ENCODE results near the gene VENTX.
"Not testable (repeated sequence)": the region's sequence is repeated elsewhere in the genome, so short reads cannot be mapped to it uniquely, and the experiment has no call there.

The VENTX gene

GRCh38 chr10:133260895-133261725, 23.5 kb downstream of the VENTX start:
- H3K27me3 ChIP-seq (ENCODE audit: control insufficient read depth in 1 of 2, insufficient read depth in 2 of 2, low read length in 2 of 2) = no peaks in the 10 kb centered on the region
- H3K4me1 ChIP-seq (ENCODE audit: control insufficient read depth, insufficient read depth, low read length) = peaks cover 31% of the 10 kb centered on the region
- peak overlapping the region; percentile 55 for H3K27ac ChIP-seq (ENCODE audit: low read length)
- H3K9ac ChIP-seq (ENCODE audit: low read length in 2 of 2) = peak overlapping the region; percentile 11 to 58
- H3K9me3 ChIP-seq (ENCODE audit: control insufficient read depth in 2 of 2, low read length in 2 of 2) = no peaks in the 10 kb centered on the region
- H3K4me3 ChIP-seq (ENCODE audit: low read length in 2 of 2) = peak overlapping the region; percentile 65 to 75
- H3K36me3 ChIP-seq (ENCODE audit: control insufficient read depth in 2 of 2, insufficient read depth in 2 of 2, low read length in 2 of 2) = no peaks in the 10 kb centered on the region

GRCh38 chr10:133261726-133262325, 24.2 kb downstream of the VENTX start:
- Histone ChIP-seq H3K27ac (ENCODE audit: low read length) (peak overlapping the region; percentile 55), H3K4me1 (ENCODE audit: control insufficient read depth, insufficient read depth, low read length) (peaks cover 31% of the 10 kb centered on the region), H3K9ac (ENCODE audit: low read length in 2 of 2) (peak overlapping the region in 1 of 2 donors; percentile 11), H3K9me3 (ENCODE audit: control insufficient read depth in 2 of 2, low read length in 2 of 2) (no peaks in the 10 kb centered on the region), H3K36me3 (ENCODE audit: control insufficient read depth in 2 of 2, insufficient read depth in 2 of 2, low read length in 2 of 2) (no peaks in the 10 kb centered on the region), H3K27me3 (ENCODE audit: control insufficient read depth in 1 of 2, insufficient read depth in 2 of 2, low read length in 2 of 2) (no peaks in the 10 kb centered on the region), H3K4me3 (ENCODE audit: low read length in 2 of 2) (peak overlapping the region; percentile 65 to 75)

GRCh38 chr10:133262696-133263095, 25.0 kb downstream of the VENTX start:
- no peaks in the 10 kb centered on the region for H3K36me3 ChIP-seq (ENCODE audit: control insufficient read depth in 2 of 2, insufficient read depth in 2 of 2, low read length in 2 of 2)
- no peak overlapping the region for H3K27ac ChIP-seq (ENCODE audit: low read length)
- no peaks in the 10 kb centered on the region for H3K9me3 ChIP-seq (ENCODE audit: control insufficient read depth in 2 of 2, low read length in 2 of 2)
- H3K27me3 ChIP-seq (ENCODE audit: control insufficient read depth in 1 of 2, insufficient read depth in 2 of 2, low read length in 2 of 2) = no peaks in the 10 kb centered on the region
- H3K9ac ChIP-seq (ENCODE audit: low read length in 2 of 2) = no peak overlapping the region
- H3K4me3 ChIP-seq (ENCODE audit: low read length in 2 of 2) = peak overlapping the region in 1 of 2 donors; percentile 69
- peaks cover 29% of the 10 kb centered on the region for H3K4me1 ChIP-seq (ENCODE audit: control insufficient read depth, insufficient read depth, low read length)

GRCh38 chr10:133263674-133264073, 26.0 kb downstream of the VENTX start:
- Histone ChIP-seq H3K36me3 (ENCODE audit: control insufficient read depth in 2 of 2, insufficient read depth in 2 of 2, low read length in 2 of 2) (no peaks in the 10 kb centered on the region), H3K4me1 (ENCODE audit: control insufficient read depth, insufficient read depth, low read length) (peaks cover 26% of the 10 kb centered on the region), H3K9me3 (ENCODE audit: control insufficient read depth in 2 of 2, low read length in 2 of 2) (no peaks in the 10 kb centered on the region), H3K4me3 (ENCODE audit: low read length in 2 of 2) (no peak overlapping the region), H3K27me3 (ENCODE audit: control insufficient read depth in 1 of 2, insufficient read depth in 2 of 2, low read length in 2 of 2) (no peaks in the 10 kb centered on the region), H3K9ac (ENCODE audit: low read length in 2 of 2) (no peak overlapping the region), H3K27ac (ENCODE audit: low read length) (no peak overlapping the region)

- Histone ChIP-seq H3K4me3 (ENCODE audit: low read length in 2 of 2) (no peak overlapping the region), H3K27me3 (ENCODE audit: control insufficient read depth in 1 of 2, insufficient read depth in 2 of 2, low read length in 2 of 2) (no peaks in the 10 kb centered on the region), H3K36me3 (ENCODE audit: control insufficient read depth in 2 of 2, insufficient read depth in 2 of 2, low read length in 2 of 2) (no peaks in the 10 kb centered on the region), H3K27ac (ENCODE audit: low read length) (no peak overlapping the region), H3K9ac (ENCODE audit: low read length in 2 of 2) (no peak overlapping the region), H3K9me3 (ENCODE audit: control insufficient read depth in 2 of 2, low read length in 2 of 2) (no peaks in the 10 kb centered on the region), H3K4me1 (ENCODE audit: control insufficient read depth, insufficient read depth, low read length) (peaks cover 22% of the 10 kb centered on the region)
These were observed 26.8 kb downstream of the VENTX start for GRCh38 chr10:133264461-133264860.

- H3K27ac ChIP-seq (ENCODE audit: low read length); H3K9me3 ChIP-seq (ENCODE audit: control insufficient read depth in 2 of 2, low read length in 2 of 2); H3K9ac ChIP-seq (ENCODE audit: low read length in 2 of 2); H3K27me3 ChIP-seq (ENCODE audit: control insufficient read depth in 1 of 2, insufficient read depth in 2 of 2, low read length in 2 of 2); H3K4me3 ChIP-seq (ENCODE audit: low read length in 2 of 2); H3K36me3 ChIP-seq (ENCODE audit: control insufficient read depth in 2 of 2, insufficient read depth in 2 of 2, low read length in 2 of 2): not testable (repeated sequence)
- H3K4me1 ChIP-seq (ENCODE audit: control insufficient read depth, insufficient read depth, low read length) = peaks cover 17% of the 10 kb centered on the region
These were observed 27.4 kb downstream of the VENTX start for GRCh38 chr10:133265052-133265451.

GRCh38 chr10:133266056-133266795, 28.6 kb downstream of the VENTX start:
- H3K9me3 ChIP-seq (ENCODE audit: control insufficient read depth in 2 of 2, low read length in 2 of 2) = no peaks in the 10 kb centered on the region
- no peak overlapping the region for H3K4me3 ChIP-seq (ENCODE audit: low read length in 2 of 2)
- H3K36me3 ChIP-seq (ENCODE audit: control insufficient read depth in 2 of 2, insufficient read depth in 2 of 2, low read length in 2 of 2) = no peaks in the 10 kb centered on the region
- H3K9ac ChIP-seq (ENCODE audit: low read length in 2 of 2) = no peak overlapping the region
- peaks cover 12% of the 10 kb centered on the region for H3K4me1 ChIP-seq (ENCODE audit: control insufficient read depth, insufficient read depth, low read length)
- H3K27ac ChIP-seq (ENCODE audit: low read length) = no peak overlapping the region
- no peaks in the 10 kb centered on the region for H3K27me3 ChIP-seq (ENCODE audit: control insufficient read depth in 1 of 2, insufficient read depth in 2 of 2, low read length in 2 of 2)

GRCh38 chr10:133267293-133267692, 29.6 kb downstream of the VENTX start:
- H3K9me3 ChIP-seq (ENCODE audit: control insufficient read depth in 2 of 2, low read length in 2 of 2) = no peaks in the 10 kb centered on the region
- H3K4me1 ChIP-seq (ENCODE audit: control insufficient read depth, insufficient read depth, low read length) = peaks cover 7% of the 10 kb centered on the region
- no peak overlapping the region for H3K9ac ChIP-seq (ENCODE audit: low read length in 2 of 2)
- H3K27ac ChIP-seq (ENCODE audit: low read length) = no peak overlapping the region
- no peaks in the 10 kb centered on the region for H3K27me3 ChIP-seq (ENCODE audit: control insufficient read depth in 1 of 2, insufficient read depth in 2 of 2, low read length in 2 of 2)
- no peak overlapping the region for H3K4me3 ChIP-seq (ENCODE audit: low read length in 2 of 2)
- H3K36me3 ChIP-seq (ENCODE audit: control insufficient read depth in 2 of 2, insufficient read depth in 2 of 2, low read length in 2 of 2) = no peaks in the 10 kb centered on the region

- no peaks in the 10 kb centered on the region for H3K27me3 ChIP-seq (ENCODE audit: control insufficient read depth in 1 of 2, insufficient read depth in 2 of 2, low read length in 2 of 2)
- H3K9ac ChIP-seq (ENCODE audit: low read length in 2 of 2) = no peak overlapping the region
- H3K27ac ChIP-seq (ENCODE audit: low read length) = no peak overlapping the region
- H3K4me1 ChIP-seq (ENCODE audit: control insufficient read depth, insufficient read depth, low read length) = peaks cover 2% of the 10 kb centered on the region
- H3K36me3 ChIP-seq (ENCODE audit: control insufficient read depth in 2 of 2, insufficient read depth in 2 of 2, low read length in 2 of 2) = no peaks in the 10 kb centered on the region
- H3K4me3 ChIP-seq (ENCODE audit: low read length in 2 of 2) = no peak overlapping the region
- H3K9me3 ChIP-seq (ENCODE audit: control insufficient read depth in 2 of 2, low read length in 2 of 2) = no peaks in the 10 kb centered on the region
These were observed 30.2 kb downstream of the VENTX start for GRCh38 chr10:133267829-133268228.

- Histone ChIP-seq H3K27ac (ENCODE audit: low read length) (no peak overlapping the region), H3K9ac (ENCODE audit: low read length in 2 of 2) (no peak overlapping the region), H3K9me3 (ENCODE audit: control insufficient read depth in 2 of 2, low read length in 2 of 2) (no peaks in the 10 kb centered on the region), H3K4me3 (ENCODE audit: low read length in 2 of 2) (no peak overlapping the region), H3K36me3 (ENCODE audit: control insufficient read depth in 2 of 2, insufficient read depth in 2 of 2, low read length in 2 of 2) (no peaks in the 10 kb centered on the region), H3K4me1 (ENCODE audit: control insufficient read depth, insufficient read depth, low read length) (peaks cover 2% of the 10 kb centered on the region), H3K27me3 (ENCODE audit: control insufficient read depth in 1 of 2, insufficient read depth in 2 of 2, low read length in 2 of 2) (no peaks in the 10 kb centered on the region)
These were observed 30.9 kb downstream of the VENTX start for GRCh38 chr10:133268532-133268931.
